ENCODE results near the gene SRSF9.

- TF ChIP-seq TAF1 (IDR thresholded peaks at IDR 0.05; ENCODE audit: low read depth) = no peak
- TF ChIP-seq, protein P1, sequence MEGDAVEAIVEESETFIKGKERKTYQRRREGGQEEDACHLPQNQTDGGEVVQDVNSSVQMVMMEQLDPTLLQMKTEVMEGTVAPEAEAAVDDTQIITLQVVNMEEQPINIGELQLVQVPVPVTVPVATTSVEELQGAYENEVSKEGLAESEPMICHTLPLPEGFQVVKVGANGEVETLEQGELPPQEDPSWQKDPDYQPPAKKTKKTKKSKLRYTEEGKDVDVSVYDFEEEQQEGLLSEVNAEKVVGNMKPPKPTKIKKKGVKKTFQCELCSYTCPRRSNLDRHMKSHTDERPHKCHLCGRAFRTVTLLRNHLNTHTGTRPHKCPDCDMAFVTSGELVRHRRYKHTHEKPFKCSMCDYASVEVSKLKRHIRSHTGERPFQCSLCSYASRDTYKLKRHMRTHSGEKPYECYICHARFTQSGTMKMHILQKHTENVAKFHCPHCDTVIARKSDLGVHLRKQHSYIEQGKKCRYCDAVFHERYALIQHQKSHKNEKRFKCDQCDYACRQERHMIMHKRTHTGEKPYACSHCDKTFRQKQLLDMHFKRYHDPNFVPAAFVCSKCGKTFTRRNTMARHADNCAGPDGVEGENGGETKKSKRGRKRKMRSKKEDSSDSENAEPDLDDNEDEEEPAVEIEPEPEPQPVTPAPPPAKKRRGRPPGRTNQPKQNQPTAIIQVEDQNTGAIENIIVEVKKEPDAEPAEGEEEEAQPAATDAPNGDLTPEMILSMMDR (IDR thresholded peaks at IDR 0.05; ENCODE audit: poor library complexity, severe bottlenecking) = no peak
- TF ChIP-seq EP300 (conservative IDR thresholded peaks at IDR 0.05; ENCODE audit: poor library complexity, severe bottlenecking) = no peak
- TF ChIP-seq EZH2 (IDR thresholded peaks at IDR 0.05; ENCODE audit: borderline replicate concordance, insufficient read depth, low read length, poor library complexity, severe bottlenecking) = no peak
- TF ChIP-seq POLR2AphosphoS5 (IDR thresholded peaks at IDR 0.05) = no peak
Measured at GRCh38 chr12:120489018-120489417, 19.5 kb upstream of the SRSF9 start.
